GM19099 (cell line): ENCODE measurements around the gene ETV3.

ENCODE experiments used
- POLR2A ChIP-seq: IDR thresholded peaks from 3 replicates; pipeline ENCODE4 v1.6.1; 2011; ENCODE audit warnings: low read depth; ENCODE audit not compliant: insufficient read length; ENCODE audit errors: extremely low read depth

Gene ETV3

GRCh38 chr1:157145076-157145475, 6.9 kb upstream of the ETV3 start:
- TF ChIP-seq POLR2A = no peak

GRCh38 chr1:157144509-157144908, 6.3 kb upstream of the ETV3 start:
- TF ChIP-seq POLR2A = no peak

GRCh38 chr1:157142765-157143423, 4.7 kb upstream of the ETV3 start:
- no peak for TF ChIP-seq POLR2A

GRCh38 chr1:157142201-157142600, 4.0 kb upstream of the ETV3 start:
- TF ChIP-seq POLR2A = no peak

- no peak for TF ChIP-seq POLR2A
Measured at GRCh38 chr1:157141212-157141855, 3.1 kb upstream of the ETV3 start.

- no peak for TF ChIP-seq POLR2A
Measured at GRCh38 chr1:157140063-157140588, 1.9 kb upstream of the ETV3 start.

GRCh38 chr1:157139052-157139715, 989 bp upstream of the ETV3 start:
- TF ChIP-seq POLR2A = no peak

GRCh38 chr1:157137408-157138219, 581 bp downstream of the ETV3 start:
- no peak for TF ChIP-seq POLR2A

- TF ChIP-seq POLR2A = no peak
Measured at GRCh38 chr1:157137046-157137407, 1.2 kb downstream of the ETV3 start.

GRCh38 chr1:157136133-157136532, 2.1 kb downstream of the ETV3 start:
- TF ChIP-seq POLR2A = no peak

GRCh38 chr1:157135646-157136045, 2.5 kb downstream of the ETV3 start:
- no peak for TF ChIP-seq POLR2A

GRCh38 chr1:157135070-157135469, 3.1 kb downstream of the ETV3 start:
- TF ChIP-seq POLR2A = no peak

GRCh38 chr1:157134442-157134841, 3.8 kb downstream of the ETV3 start:
- no peak for TF ChIP-seq POLR2A

- no peak for TF ChIP-seq POLR2A
Measured at GRCh38 chr1:157133426-157133825, 4.8 kb downstream of the ETV3 start.

- TF ChIP-seq POLR2A = no peak
Measured at GRCh38 chr1:157132616-157133167, 5.5 kb downstream of the ETV3 start.

- no peak for TF ChIP-seq POLR2A
Measured at GRCh38 chr1:157132111-157132510, 6.1 kb downstream of the ETV3 start.

GRCh38 chr1:157131281-157131680, 6.9 kb downstream of the ETV3 start:
- TF ChIP-seq POLR2A = no peak
